SK-N-MC (cell line): ENCODE results near the gene CNTLN.
"Not testable (repeated sequence)": the region's sequence is repeated elsewhere in the genome, so short reads cannot be mapped to it uniquely, and the experiment has no call there.

Source experiments
- DNase-seq: peaks from one replicate; pipeline ENCODE4 v3.0.0-alpha.2; 2011; ENCODE audit warnings: low read depth, low spot score
- H3K27ac ChIP-seq: fragments of 200-600 bp; sonication (generic); 2 replicates; pipeline ENCODE4 v1.5.1; 2016; ENCODE audit warnings: mixed run types
- H3K36me3 ChIP-seq: fragments of 200-600 bp; sonication (generic); 2 replicates; pipeline ENCODE4 v1.6.1; 2017; ENCODE audit warnings: antibody characterized with exemption, low read length, mixed read lengths; ENCODE audit not compliant: insufficient read depth
- H3K4me3 ChIP-seq: fragments of 200-600 bp; sonication (generic); 2 replicates; pipeline ENCODE4 v1.5.1; 2016
- H3K9ac ChIP-seq: fragments of 200-600 bp; sonication (generic); 2 replicates; pipeline ENCODE4 v1.8.0; 2017; ENCODE audit warnings: mixed run types, mixed read lengths; ENCODE audit not compliant: insufficient read length
- H3K9me3 ChIP-seq: fragments of 200-600 bp; sonication (generic); 2 replicates; pipeline ENCODE4 v1.6.1; 2017; ENCODE audit warnings: low read depth, mild to moderate bottlenecking, antibody characterized with exemption, low read length, moderate library complexity, mixed read lengths
- EZH2 ChIP-seq: fragments of 200-600 bp; sonication (generic); IDR thresholded peaks from one replicate; pipeline ENCODE4 v1.6.1; 2017; ENCODE audit warnings: antibody characterized with exemption
- FOXP2 ChIP-seq: optimal IDR thresholded peaks from 2 replicates; pipeline ENCODE3; 2011; ENCODE audit warnings: mild to moderate bottlenecking, moderate library complexity; ENCODE audit not compliant: insufficient read depth; ENCODE audit errors: extremely low read length, control extremely low read depth
- POLR2AphosphoS5 ChIP-seq: IDR thresholded peaks from 2 replicates; pipeline ENCODE4 v1.6.1; 2012; ENCODE audit warnings: mild to moderate bottlenecking, low read depth, low read length, borderline replicate concordance

The CNTLN gene

DNA sequence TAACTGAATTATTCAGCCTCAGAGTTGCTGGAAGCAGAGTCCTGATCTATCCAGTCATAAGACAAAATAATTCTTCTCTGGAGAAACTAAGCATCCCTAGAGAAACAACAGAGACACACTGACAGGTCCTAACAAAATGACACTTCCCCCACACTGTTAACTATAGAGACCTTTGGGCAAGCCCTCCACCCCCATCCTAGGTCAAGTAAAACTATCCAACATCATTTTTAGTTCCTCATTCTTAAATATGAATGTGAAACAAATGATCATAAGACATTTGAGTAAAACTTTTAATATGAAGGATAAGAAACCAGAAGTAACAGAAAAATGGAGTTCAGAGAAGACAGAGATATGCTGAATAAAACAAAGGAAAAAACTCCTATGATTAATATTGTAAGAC, 30.9 kb downstream of the CNTLN start:
- Histone ChIP-seq H3K36me3 (peaks cover 22% of the 10 kb centered on the region; the same call in 1 of the 2 replicates), H3K4me3 (no peak overlapping the region), H3K9me3 (peaks cover 7% of the 10 kb centered on the region; the same call in 1 of the 2 replicates), H3K27ac (no peak overlapping the region), H3K9ac (no peak overlapping the region)
- TF ChIP-seq POLR2AphosphoS5 (no peak), EZH2 (no peak), FOXP2 (no peak)
- DNase-seq: no peak

DNA sequence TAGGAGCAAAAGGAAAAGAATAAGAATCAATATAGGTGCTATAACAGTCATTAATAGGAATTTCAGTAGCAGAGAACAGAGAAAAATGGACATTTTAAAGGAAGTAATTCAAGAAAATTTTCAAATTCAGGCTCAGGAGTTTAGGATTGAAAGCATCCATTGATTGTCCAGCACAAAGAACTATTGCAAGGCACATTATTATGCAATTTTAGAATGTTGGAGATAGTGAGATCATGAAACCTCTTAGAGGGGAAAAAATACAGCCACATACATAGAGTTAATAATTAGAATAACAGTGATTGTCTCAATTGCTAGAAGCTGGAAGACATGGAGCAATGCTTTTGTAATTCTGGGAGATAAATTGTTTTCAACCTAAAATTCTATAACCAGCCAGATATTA, 31.5 kb downstream of the CNTLN start:
- no peak for TF ChIP-seq POLR2AphosphoS5
- TF ChIP-seq EZH2: no peak
- no peak for TF ChIP-seq FOXP2
- Histone ChIP-seq H3K4me3 (no peak overlapping the region), H3K27ac (no peak overlapping the region), H3K36me3 (peaks cover 23% of the 10 kb centered on the region; the same call in 1 of the 2 replicates), H3K9ac (no peak overlapping the region), H3K9me3 (peaks cover 7% of the 10 kb centered on the region; the same call in 1 of the 2 replicates)
- DNase-seq: no peak

DNA sequence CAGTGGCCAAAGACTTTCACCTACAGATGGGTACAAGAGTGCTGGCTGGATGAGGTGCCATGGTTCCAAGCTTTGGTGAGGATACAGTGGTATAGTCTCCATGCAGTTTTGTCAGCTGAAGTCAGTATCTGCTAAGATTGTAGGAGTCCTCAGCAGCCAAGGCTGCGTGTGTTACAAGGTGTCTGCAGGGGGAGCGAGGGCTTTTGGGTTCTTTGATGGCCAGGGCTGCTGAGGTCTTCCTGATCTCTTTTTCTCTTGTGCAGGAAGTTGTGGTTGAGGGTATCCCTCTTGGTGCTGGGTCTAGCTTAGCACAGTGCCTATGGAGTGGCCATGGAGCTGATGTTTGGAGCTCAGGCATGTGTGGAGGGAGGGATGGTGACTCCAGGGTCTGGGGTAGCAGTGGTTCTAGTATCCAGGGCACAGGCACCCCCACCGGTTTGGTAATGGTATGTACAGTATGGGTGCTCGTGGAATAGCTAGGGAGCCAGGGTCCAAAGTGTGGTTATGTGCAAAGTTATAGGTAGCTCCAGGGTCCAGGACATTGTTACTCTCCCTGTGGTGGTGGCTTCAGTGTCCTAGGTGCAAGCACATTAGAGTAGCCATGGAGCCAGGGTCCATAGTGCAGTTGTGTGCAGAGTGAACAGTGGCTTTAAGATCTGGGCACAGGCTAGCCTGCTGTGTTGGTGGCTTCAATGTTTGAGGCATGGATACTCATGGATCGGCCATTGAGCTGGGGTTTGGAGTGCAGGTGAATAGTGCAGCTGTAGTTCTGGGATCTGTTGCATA, 36.7 kb downstream of the CNTLN start:
- peaks cover 17% of the 10 kb centered on the region; the same call in 1 of the 2 replicates for H3K36me3 ChIP-seq
- H3K9ac ChIP-seq: no peak overlapping the region
- no peak overlapping the region for H3K27ac ChIP-seq
- no peak for DNase-seq
- no peak overlapping the region for H3K4me3 ChIP-seq
- H3K9me3 ChIP-seq: peaks cover 7% of the 10 kb centered on the region; the same call in 1 of the 2 replicates
- TF ChIP-seq FOXP2 (no peak), EZH2 (no peak), POLR2AphosphoS5 (no peak)

DNA sequence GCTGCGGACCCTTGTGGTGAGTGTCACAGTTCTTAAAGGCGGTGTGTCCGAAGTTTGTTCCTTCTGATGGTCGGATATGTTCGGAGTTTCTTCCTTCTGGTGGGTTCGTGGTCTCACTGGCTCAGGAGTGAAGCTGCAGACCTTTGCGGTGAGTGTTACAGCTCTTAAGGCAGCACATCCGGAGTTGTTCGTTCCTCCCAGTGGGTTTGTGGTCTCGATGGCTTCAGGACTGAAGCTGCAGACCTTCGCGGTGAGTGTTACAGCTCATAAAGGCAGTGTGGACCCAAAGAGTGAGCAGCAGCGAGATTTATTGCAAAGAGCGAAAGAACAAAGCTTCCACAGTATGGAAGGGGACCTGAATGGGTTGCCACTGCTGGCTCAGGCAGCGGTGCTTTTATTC, 42.7 kb downstream of the CNTLN start:
- not testable (repeated sequence) for H3K4me3 ChIP-seq, H3K27ac ChIP-seq, H3K9ac ChIP-seq, H3K36me3 ChIP-seq, H3K9me3 ChIP-seq, DNase-seq

DNA sequence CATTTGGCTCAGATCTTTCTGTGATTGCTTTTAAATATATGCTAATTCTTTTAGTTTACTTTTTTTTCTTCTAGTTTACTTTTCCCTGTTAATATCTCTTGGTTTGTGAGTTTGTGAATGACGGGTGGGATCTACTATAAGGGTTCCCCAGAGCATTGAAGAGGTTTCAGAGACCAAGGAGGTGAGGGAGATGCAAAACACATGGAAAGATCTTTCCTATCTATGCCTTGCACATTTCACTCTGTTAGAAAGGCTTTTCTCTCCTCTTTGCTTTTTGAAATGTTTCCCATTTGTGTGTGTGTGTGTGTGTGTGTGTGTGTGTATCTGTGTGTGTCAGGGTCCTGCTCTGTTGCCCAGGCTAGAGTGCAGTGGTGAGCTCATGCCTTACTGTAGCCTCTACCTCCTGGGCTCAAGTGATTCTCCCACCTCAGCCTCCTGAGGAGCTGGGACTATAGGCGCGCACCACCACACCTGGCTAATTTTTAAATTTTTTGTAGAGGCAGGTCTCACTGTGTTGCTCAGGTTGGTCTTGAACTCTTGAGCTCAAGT, 50.7 kb downstream of the CNTLN start:
- no peaks in the 10 kb centered on the region for H3K9me3 ChIP-seq
- no peak for TF ChIP-seq FOXP2
- no peak for TF ChIP-seq POLR2AphosphoS5
- TF ChIP-seq EZH2: no peak
- no peaks in the 10 kb centered on the region for H3K36me3 ChIP-seq
- H3K27ac ChIP-seq: no peak overlapping the region
- no peak for DNase-seq
- no peak overlapping the region for H3K4me3 ChIP-seq
- no peak overlapping the region for H3K9ac ChIP-seq

DNA sequence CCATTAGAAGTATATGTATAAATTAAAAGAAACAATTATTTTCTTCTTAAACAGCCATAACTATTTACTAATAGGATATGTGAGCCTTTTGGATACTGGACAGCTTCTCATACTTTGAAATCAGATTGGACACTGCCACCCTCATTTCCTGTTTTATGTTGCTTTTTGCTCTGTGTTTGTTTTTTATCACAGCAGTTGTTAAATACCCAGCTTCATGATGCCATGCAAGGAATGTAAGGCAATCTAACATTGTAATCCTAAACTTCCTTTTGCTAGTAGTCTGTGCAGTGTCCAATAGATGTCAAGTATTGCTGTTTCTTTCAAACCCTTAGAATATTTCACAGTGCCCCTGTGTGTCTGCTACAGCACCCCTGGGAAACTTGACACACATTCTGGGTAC, 56.2 kb downstream of the CNTLN start:
- H3K36me3 ChIP-seq: no peaks in the 10 kb centered on the region
- H3K27ac ChIP-seq: no peak overlapping the region
- H3K4me3 ChIP-seq: no peak overlapping the region
- no peaks in the 10 kb centered on the region for H3K9me3 ChIP-seq
- no peak overlapping the region for H3K9ac ChIP-seq
- no peak for TF ChIP-seq EZH2
- TF ChIP-seq FOXP2: no peak
- TF ChIP-seq POLR2AphosphoS5: no peak
- no peak for DNase-seq

DNA sequence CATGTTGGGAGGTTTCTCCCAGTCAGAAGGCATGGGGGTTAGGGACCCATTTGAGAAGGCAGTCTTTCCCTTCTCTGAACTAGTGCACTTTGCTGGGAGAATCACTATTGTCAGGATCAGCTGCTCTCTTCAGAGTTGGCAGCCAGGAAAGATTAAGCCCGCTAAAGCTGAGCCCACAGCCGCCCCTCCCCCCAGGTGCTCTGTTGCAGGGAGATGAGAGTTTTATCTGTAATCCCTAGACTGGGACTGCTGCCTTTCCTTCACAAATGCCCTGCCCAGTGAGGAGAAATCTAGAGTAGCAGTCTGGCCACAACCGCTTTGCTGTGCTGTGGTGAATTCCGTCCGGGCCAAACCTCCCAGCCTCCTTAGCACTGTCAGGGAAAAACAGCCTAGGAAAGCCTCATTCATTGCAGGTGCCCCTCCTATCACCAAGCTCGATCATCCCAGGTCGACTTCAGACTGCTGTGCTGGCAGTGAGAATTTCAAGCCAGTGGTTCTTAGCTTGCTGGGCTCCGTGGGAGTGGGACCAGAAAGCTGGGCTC, 69.8 kb downstream of the CNTLN start:
- TF ChIP-seq POLR2AphosphoS5 (no peak), FOXP2 (no peak), EZH2 (no peak)
- Histone ChIP-seq H3K9me3 (peaks cover 5% of the 10 kb centered on the region; the same call in 1 of the 2 replicates), H3K4me3 (no peak overlapping the region), H3K36me3 (no peaks in the 10 kb centered on the region), H3K9ac (no peak overlapping the region), H3K27ac (no peak overlapping the region)
- no peak for DNase-seq

DNA sequence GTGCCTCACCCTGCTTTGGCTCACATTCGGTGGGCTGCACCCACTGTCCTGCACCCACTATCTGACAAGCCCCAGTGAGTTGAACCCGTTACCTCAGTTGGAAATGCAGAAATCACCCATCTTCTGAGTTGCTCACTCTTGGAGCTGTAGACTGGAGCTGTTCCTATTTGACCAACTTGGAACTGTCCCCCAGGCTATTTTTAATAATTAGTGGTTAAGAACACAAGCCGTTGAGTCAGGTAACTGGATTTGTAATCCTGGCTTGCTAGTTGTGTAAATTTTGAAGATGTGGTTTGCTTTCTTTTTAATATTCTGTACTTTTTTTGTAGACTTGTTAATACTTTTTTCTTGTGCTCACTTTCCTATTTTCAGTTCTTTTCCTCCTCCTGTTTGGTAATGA, 81.2 kb downstream of the CNTLN start:
- DNase-seq: no peak
- Histone ChIP-seq H3K9me3 (no peaks in the 10 kb centered on the region), H3K9ac (no peak overlapping the region), H3K27ac (no peak overlapping the region), H3K36me3 (no peaks in the 10 kb centered on the region), H3K4me3 (no peak overlapping the region)
- no peak for TF ChIP-seq POLR2AphosphoS5
- TF ChIP-seq EZH2: no peak
- no peak for TF ChIP-seq FOXP2
